ENCODE measurements around the gene POLG2. TPM values are rescaled to one million over a fixed set of nuclear protein-coding genes. Genes with fewer than 3 reads are reported as not detected.

Gene POLG2
- total and polyA plus RNA-seq, 9 of the 15 experiments (the other 6 are each of a cell fraction or from before 2014, with no cell fraction given) = 13.4 to 44.8 (median 37.0) TPM

DNA sequence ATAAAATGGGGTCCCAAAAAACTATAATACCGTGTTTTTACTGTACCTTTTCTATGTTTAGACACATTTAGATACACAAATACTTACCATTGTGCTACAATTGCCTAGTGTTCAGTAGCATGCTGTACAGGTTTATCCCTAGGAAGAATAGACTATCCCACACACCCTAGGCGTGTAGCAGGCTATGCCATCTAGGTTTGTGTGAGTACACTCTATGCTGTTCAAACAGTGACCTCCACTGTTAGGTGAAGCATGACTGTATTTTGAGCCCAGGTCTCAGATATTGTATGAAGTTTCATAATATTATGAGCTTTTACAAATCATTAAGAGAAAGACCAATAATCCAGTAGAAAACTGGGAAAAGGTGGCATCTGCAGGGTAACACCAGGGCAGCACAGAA lies 24.3 kb downstream of the POLG2 start:
- DNase-seq (ENCODE audit: extremely low read depth in 1 of 4, low spot score in 3 of 4) (no peak), FAIRE-seq (no peak), ATAC-seq (peak; percentile 50; the same call in 1 of the 3 replicates)
- TF ChIP-seq ZNF165 (CRISPR knock-in tag; IDR thresholded peaks at IDR 0.05; ENCODE audit: borderline replicate concordance) (no peak), IRF2 (CRISPR knock-in tag; IDR thresholded peaks at IDR 0.05) (no peak), POLR2G (IDR thresholded peaks at IDR 0.05; ENCODE audit: low read depth, low read length) (no peak), SAP30 (IDR thresholded peaks at IDR 0.05; ENCODE audit: borderline replicate concordance, insufficient read depth, low read depth, low read length, poor library complexity, severe bottlenecking) (no peak), NCOA6 (IDR thresholded peaks at IDR 0.05) (no peak), NR2C2 (CRISPR knock-in tag; IDR thresholded peaks at IDR 0.05) (no peak), NR2C2 (tag; IDR thresholded peaks at IDR 0.05) (no peak), ZNF707 (CRISPR knock-in tag; conservative IDR thresholded peaks at IDR 0.05) (no peak), POLR2H (tag; IDR thresholded peaks at IDR 0.05; ENCODE audit: low read depth) (no peak), EZH2 (IDR thresholded peaks at IDR 0.05; ENCODE audit: borderline replicate concordance, low read depth, low read length) (no peak), ZNF146 (CRISPR knock-in tag; IDR thresholded peaks at IDR 0.05; ENCODE audit: unreplicated experiment) (no peak), RAD21 (CRISPR knock-in tag; conservative IDR thresholded peaks at IDR 0.05 in 1 of 2, IDR thresholded peaks at IDR 0.05 in 1 of 2) (0 out of 4 replicates have a peak, but pooled peaks of 1 of the 2 experiments have one; percentile 23), CSDE1 (IDR thresholded peaks at IDR 0.05) (no peak)
- TF ChIP-seq, protein P1, sequence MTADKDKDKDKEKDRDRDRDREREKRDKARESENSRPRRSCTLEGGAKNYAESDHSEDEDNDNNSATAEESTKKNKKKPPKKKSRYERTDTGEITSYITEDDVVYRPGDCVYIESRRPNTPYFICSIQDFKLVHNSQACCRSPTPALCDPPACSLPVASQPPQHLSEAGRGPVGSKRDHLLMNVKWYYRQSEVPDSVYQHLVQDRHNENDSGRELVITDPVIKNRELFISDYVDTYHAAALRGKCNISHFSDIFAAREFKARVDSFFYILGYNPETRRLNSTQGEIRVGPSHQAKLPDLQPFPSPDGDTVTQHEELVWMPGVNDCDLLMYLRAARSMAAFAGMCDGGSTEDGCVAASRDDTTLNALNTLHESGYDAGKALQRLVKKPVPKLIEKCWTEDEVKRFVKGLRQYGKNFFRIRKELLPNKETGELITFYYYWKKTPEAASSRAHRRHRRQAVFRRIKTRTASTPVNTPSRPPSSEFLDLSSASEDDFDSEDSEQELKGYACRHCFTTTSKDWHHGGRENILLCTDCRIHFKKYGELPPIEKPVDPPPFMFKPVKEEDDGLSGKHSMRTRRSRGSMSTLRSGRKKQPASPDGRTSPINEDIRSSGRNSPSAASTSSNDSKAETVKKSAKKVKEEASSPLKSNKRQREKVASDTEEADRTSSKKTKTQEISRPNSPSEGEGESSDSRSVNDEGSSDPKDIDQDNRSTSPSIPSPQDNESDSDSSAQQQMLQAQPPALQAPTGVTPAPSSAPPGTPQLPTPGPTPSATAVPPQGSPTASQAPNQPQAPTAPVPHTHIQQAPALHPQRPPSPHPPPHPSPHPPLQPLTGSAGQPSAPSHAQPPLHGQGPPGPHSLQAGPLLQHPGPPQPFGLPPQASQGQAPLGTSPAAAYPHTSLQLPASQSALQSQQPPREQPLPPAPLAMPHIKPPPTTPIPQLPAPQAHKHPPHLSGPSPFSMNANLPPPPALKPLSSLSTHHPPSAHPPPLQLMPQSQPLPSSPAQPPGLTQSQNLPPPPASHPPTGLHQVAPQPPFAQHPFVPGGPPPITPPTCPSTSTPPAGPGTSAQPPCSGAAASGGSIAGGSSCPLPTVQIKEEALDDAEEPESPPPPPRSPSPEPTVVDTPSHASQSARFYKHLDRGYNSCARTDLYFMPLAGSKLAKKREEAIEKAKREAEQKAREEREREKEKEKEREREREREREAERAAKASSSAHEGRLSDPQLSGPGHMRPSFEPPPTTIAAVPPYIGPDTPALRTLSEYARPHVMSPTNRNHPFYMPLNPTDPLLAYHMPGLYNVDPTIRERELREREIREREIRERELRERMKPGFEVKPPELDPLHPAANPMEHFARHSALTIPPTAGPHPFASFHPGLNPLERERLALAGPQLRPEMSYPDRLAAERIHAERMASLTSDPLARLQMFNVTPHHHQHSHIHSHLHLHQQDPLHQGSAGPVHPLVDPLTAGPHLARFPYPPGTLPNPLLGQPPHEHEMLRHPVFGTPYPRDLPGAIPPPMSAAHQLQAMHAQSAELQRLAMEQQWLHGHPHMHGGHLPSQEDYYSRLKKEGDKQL (CRISPR knock-in tag; IDR thresholded peaks at IDR 0.05; ENCODE audit: borderline replicate concordance) = no peak
- TF ChIP-seq, protein P2, sequence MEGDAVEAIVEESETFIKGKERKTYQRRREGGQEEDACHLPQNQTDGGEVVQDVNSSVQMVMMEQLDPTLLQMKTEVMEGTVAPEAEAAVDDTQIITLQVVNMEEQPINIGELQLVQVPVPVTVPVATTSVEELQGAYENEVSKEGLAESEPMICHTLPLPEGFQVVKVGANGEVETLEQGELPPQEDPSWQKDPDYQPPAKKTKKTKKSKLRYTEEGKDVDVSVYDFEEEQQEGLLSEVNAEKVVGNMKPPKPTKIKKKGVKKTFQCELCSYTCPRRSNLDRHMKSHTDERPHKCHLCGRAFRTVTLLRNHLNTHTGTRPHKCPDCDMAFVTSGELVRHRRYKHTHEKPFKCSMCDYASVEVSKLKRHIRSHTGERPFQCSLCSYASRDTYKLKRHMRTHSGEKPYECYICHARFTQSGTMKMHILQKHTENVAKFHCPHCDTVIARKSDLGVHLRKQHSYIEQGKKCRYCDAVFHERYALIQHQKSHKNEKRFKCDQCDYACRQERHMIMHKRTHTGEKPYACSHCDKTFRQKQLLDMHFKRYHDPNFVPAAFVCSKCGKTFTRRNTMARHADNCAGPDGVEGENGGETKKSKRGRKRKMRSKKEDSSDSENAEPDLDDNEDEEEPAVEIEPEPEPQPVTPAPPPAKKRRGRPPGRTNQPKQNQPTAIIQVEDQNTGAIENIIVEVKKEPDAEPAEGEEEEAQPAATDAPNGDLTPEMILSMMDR (IDR thresholded peaks at IDR 0.05 in 2 of 3, conservative IDR thresholded peaks at IDR 0.05 in 1 of 3; ENCODE audit: insufficient read depth in 2 of 3, low read depth in 1 of 3, low read length in 3 of 3) = peak in 1 of 3 experiments; percentile 3; a peak in 1 of 6 replicates
- no peak overlapping the region for H3K4me3 ChIP-seq
- H3K79me2 ChIP-seq (ENCODE audit: control insufficient read depth, insufficient read depth, low read length) = no peaks in the 10 kb centered on the region
- H3K27ac ChIP-seq (ENCODE audit: extremely low read depth, low read depth, low read length) = no peak overlapping the region
- H3K9ac ChIP-seq (ENCODE audit: insufficient read depth in 1 of 2, low read depth in 2 of 2, low read length in 2 of 2) = no peak overlapping the region
- H3K4me2 ChIP-seq (ENCODE audit: insufficient read depth, low read length) = no peak overlapping the region
- no TSS peak for BruUV-seq (replicated peaks)
- H3K4me1 ChIP-seq (replicated peaks in 1 of 2; ENCODE audit: control insufficient read depth in 2 of 2, insufficient read depth in 2 of 2, low read length in 2 of 2) = no peaks in the 10 kb centered on the region
- intact Hi-C loops (cut with micrococcal nuclease) (no loop called here), in situ Hi-C loops (cut with MboI) (no loop called here)
- no peaks in the 10 kb centered on the region for H3K9me1 ChIP-seq (ENCODE audit: control insufficient read depth, insufficient read depth, low read length)
- H4K20me1 ChIP-seq (replicated peaks; ENCODE audit: control insufficient read depth, insufficient read depth, low read length) = no peaks in the 10 kb centered on the region
- WGBS (ENCODE audit: insufficient coverage, low coverage, missing lambda C conversion rate) = 57% methylated on average over 2 of the region's 2 CpGs
- POLR2A ChIA-PET = no interaction called here
- peaks cover 8% of the 10 kb centered on the region for H3K36me3 ChIP-seq (ENCODE audit: control insufficient read depth, insufficient read depth, low read length)
- no peaks in the 10 kb centered on the region for H3K9me3 ChIP-seq (replicated peaks; ENCODE audit: control insufficient read depth, insufficient read depth, low read depth, low read length)
- H3K27me3 ChIP-seq (ENCODE audit: control insufficient read depth in 2 of 2, insufficient read depth in 2 of 2, low read length in 2 of 2) = no peaks in the 10 kb centered on the region
- CTCF ChIA-PET (ENCODE audit: low intra/inter-chr PET ratio) = no interaction called here
- H2AFZ ChIP-seq (ENCODE audit: low read depth, low read length) = no peak overlapping the region
